Fibroblast of pulmonary artery (primary cell): ENCODE data around the gene IDUA.

Experiments used
- DNase-seq: peaks from one replicate; pipeline ENCODE4 v3.0.0-alpha.2; 2010; ENCODE audit warnings: low read depth
- H3K4me3 ChIP-seq: replicated peaks from 2 replicates; pipeline ENCODE4 v1.5.1; 2011; ENCODE audit warnings: low read depth, mild to moderate bottlenecking, control low read depth, low read length, moderate library complexity
- CTCF ChIP-seq: IDR thresholded peaks from 2 replicates; pipeline ENCODE4 v1.5.1; 2011; ENCODE audit warnings: mild to moderate bottlenecking, control low read depth, low read length, inconsistent platforms; ENCODE audit errors: missing control alignments

IDUA gene

DNA sequence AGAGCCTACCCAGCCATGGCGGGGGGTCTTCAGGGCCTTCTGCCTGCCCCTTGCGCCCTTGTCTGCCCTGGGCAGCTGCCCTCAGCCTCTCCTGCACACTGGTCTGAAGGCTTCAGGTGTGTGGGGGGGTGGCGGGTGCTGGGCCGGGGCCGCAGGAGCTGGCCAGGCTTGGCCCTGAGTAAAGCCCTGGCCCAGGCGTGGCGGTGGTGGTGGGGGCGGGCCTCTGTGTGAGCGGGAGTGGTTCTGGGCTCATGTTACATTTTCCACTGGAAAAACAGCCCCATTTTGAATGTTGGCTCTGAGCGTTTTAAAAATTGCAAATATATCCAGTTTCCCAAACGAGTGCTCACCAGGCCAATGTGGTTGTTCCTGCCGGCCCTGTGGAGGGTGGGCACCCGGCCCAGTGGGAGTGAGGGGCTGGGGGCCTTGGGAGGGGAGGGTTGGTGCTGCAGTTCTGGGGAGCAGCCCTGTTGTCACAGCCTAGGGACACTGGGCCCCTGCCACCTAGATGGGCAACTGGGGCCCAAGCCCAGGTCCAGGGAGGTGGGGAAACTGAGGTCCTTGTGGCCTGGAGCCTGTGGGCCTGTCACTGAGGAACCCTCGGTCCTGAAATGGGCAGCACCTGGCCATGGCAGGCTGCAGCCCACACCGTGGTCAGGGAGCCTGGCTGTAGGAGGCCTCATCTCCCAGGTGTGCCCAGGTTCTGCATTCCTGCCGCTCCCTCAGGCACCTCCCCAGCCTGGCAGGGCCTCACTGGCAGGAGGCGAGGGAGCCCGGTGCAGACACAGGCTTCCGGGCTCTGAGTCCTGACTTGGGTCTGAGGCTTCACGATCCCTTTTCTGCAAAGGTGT, 52.9 kb downstream of the IDUA start:
- DNase-seq: peak; percentile 39
- no peak for TF ChIP-seq CTCF
- H3K4me3 ChIP-seq: no peak overlapping the region

- no peak for TF ChIP-seq CTCF
- no peak overlapping the region for H3K4me3 ChIP-seq
- DNase-seq: no peak
These were observed 53.7 kb downstream of the IDUA start for GRCh38 chr4:1040344-1041146.

GRCh38 chr4:1041147-1041935, 54.5 kb downstream of the IDUA start:
- TF ChIP-seq CTCF: no peak
- DNase-seq: peak; percentile 58
- peak overlapping the region; percentile 17 for H3K4me3 ChIP-seq

DNA sequence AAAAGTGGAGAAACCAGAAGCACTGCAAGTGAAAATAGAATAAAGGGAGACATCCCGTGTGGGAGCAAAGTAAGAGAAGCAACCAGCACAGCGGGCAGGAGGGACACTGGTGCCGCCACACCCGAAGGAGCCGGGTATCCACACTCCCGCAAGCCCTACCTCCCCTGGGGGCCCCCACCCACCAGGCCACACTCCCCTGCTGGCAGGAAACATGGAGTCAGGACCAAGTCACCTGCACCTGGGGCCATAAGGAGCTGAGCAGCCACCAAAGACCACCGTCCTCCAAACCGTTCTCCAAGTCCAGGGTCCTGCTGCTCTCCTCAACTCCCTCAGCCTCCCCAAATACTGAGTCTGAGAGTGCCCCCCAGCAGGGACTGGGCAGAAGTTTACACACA, 55.1 kb downstream of the IDUA start:
- TF ChIP-seq CTCF: no peak
- H3K4me3 ChIP-seq: peak overlapping the region; percentile 17
- DNase-seq: no peak

GRCh38 chr4:1042352-1043055, 55.7 kb downstream of the IDUA start:
- no peak for TF ChIP-seq CTCF
- DNase-seq: no peak
- H3K4me3 ChIP-seq: no peak overlapping the region

- no peak for TF ChIP-seq CTCF
- DNase-seq: no peak
- no peak overlapping the region for H3K4me3 ChIP-seq
These were observed 56.3 kb downstream of the IDUA start for GRCh38 chr4:1043162-1043561.
